Erythroblast (primary cell): ENCODE measurements around the gene LHCGR.

Experiments
- GATA1 ChIP-seq: IDR thresholded peaks from 2 replicates; pipeline ENCODE4 v1.6.1; 2011; ENCODE audit warnings: low read depth, mild to moderate bottlenecking, control low read depth, low read length, moderate library complexity
- POLR2A ChIP-seq: IDR thresholded peaks from 2 replicates; pipeline ENCODE4 v1.6.1; 2011; ENCODE audit warnings: mild to moderate bottlenecking, low read length

DNA sequence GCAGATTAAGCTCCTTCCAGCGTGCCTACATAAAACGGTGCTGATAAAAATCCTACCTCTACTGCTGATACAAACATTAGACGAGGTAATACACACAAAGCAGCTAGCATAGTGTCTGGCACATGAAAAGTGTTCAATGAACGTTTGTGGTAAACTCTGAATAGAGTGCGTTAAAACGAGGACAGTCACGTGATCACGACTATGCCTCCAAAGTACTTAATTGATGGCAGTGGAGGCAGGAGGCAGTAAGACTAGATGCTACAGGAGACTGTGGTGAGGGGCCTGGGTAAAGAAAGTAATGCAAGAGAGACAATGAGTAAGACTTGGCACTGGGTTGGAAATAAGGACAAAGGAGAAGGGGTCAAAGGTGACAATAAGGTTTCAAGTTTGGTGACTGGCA, 32.1 kb upstream of the LHCGR start:
- TF ChIP-seq POLR2A (no peak), GATA1 (no peak)
